Right cardiac atrium (tissue), 5 donors: Measurements from ENCODE around the gene HMOX1. TPM values are rescaled to one million over a fixed set of nuclear protein-coding genes. Genes with fewer than 3 reads are reported as not detected.
"Not testable (repeated sequence)": the region's sequence is repeated elsewhere in the genome, so short reads cannot be mapped to it uniquely, and the experiment has no call there.

Experiments used
- ATAC-seq, 2 donors: fragments of 200-7000 bp; cut with Tn5 transposase; one replicate each; pipeline versions ENCODE4 v1.8.0 to v1.9.1; 2020; ENCODE audit warnings: moderate library complexity in 2 of 2, mild to moderate bottlenecking in 1 of 2
- DNase-seq, 3 donors: peaks; one replicate each; pipeline ENCODE4 v3.0.0-alpha.2; 2020
- H3K27ac ChIP-seq: one replicate; pipeline ENCODE4 v1.5.1; 2013; ENCODE audit warnings: mild to moderate bottlenecking, low read length, control low read depth, moderate library complexity
- H3K27me3 ChIP-seq: one replicate; pipeline ENCODE4 v1.6.1; 2013; ENCODE audit not compliant: control insufficient read depth, insufficient read depth
- H3K4me1 ChIP-seq: one replicate; pipeline ENCODE4 v1.6.1; 2013; ENCODE audit warnings: low read length; ENCODE audit not compliant: control insufficient read depth, insufficient read depth
- H3K4me3 ChIP-seq: one replicate; pipeline ENCODE4 v1.5.1; 2013; ENCODE audit warnings: low read length, control low read depth
- H3K9me3 ChIP-seq: one replicate; pipeline ENCODE4 v1.6.1; 2013; ENCODE audit warnings: low read length; ENCODE audit not compliant: control insufficient read depth
- WGBS: extraction: QIAGEN DNeasy Blood & Tissue Kit; methylation state at CpG from one replicate; pipeline ENCODE4 v1.1.7; 2013; 5-methylcytosine and 5-hydroxymethylcytosine counted together
- intact Hi-C, 4 donors: fragments of 100-400 bp; cut with DNase I; formaldehyde crosslinking; loops; one replicate each; pipeline versions ENCODE4 v1.11.0 to v1.14.0; 2022 to 2023
- polyA plus RNA-seq: library from polyadenylated mRNA; stranded (reverse); fragments of 200-250 nt; gene quantifications from one replicate; pipeline ENCODE4 v1.2.3, GENCODE V29; 2013
- total RNA-seq, 4 donors: library from RNA; stranded (reverse); fragmentation: NEBNext Ultra II Directional; extraction: Animal tissue kit (Norgen Biotek cat#: 25700); gene quantifications; one replicate each; pipeline ENCODE4 v1.2.1, GENCODE V29; 2021
- donor health status: healthy with polysubstance abuse.
- donor health status: DM: no; HTN: yes; CAD: no.
- donor health status: DM: no; HTN: no; CAD: no.
- donor health status: DM: no; HTN: yes; CAD: no; lungs with severe emphysema.
- donor health status: DM: yes; HTN: yes; CAD: no.

HMOX1 gene
- total and polyA plus RNA-seq, 5 donors, result 6.1 to 10.8 (median 9.1) TPM

GRCh38 chr22:35396622-35397021 lies 15.7 kb downstream of the HMOX1 start:
- 55% methylated on average over 6 of the region's 6 CpGs for WGBS
- H3K27me3 ChIP-seq, H3K4me3 ChIP-seq, H3K27ac ChIP-seq, H3K4me1 ChIP-seq, H3K9me3 ChIP-seq, intact Hi-C loops, DNase-seq, ATAC-seq: not testable (repeated sequence)

- ATAC-seq, result no peak
- no peak overlapping the region for H3K27ac ChIP-seq
- H3K4me1 ChIP-seq, result no peaks in the 10 kb centered on the region
- H3K4me3 ChIP-seq, result no peak overlapping the region
- no peaks in the 10 kb centered on the region for H3K9me3 ChIP-seq
- H3K27me3 ChIP-seq, result no peaks in the 10 kb centered on the region
- no peak for DNase-seq
- WGBS, result 69% methylated on average over 13 of the region's 13 CpGs
- intact Hi-C loops, result no loop called here
Measured at GRCh38 chr22:35397095-35397904, 16.4 kb downstream of the HMOX1 start.

- Histone ChIP-seq H3K9me3 (no peaks in the 10 kb centered on the region), H3K4me1 (no peaks in the 10 kb centered on the region), H3K4me3 (no peak overlapping the region), H3K27ac (no peak overlapping the region), H3K27me3 (no peaks in the 10 kb centered on the region)
- ATAC-seq (no peak), DNase-seq (no peak)
- over 99% methylated on average over 4 of the region's 4 CpGs for WGBS
- intact Hi-C loops, result no loop called here
Measured at GRCh38 chr22:35398591-35398973, 17.7 kb downstream of the HMOX1 start.

- intact Hi-C loops, result no loop called here
- Histone ChIP-seq H3K4me1 (no peaks in the 10 kb centered on the region), H3K9me3 (no peaks in the 10 kb centered on the region), H3K27me3 (no peaks in the 10 kb centered on the region), H3K27ac (no peak overlapping the region), H3K4me3 (peak overlapping the region; percentile 33)
- ATAC-seq (no peak), DNase-seq (no peak)
- WGBS, result 81% methylated on average over 24 of the region's 24 CpGs
Measured at GRCh38 chr22:35399114-35399677, 18.3 kb downstream of the HMOX1 start.

GRCh38 chr22:35399678-35400500 lies 19.0 kb downstream of the HMOX1 start, which contains the start of gene MCM5:
Gene MCM5 (plus strand): TSS chr22:35400140. CDS start chr22:35400439, 299 bp downstream.
- intact Hi-C loops, result no loop called here
- ATAC-seq, result peak; percentile 99
- peak; percentile 98 to 99 (median 99) for DNase-seq
- Histone ChIP-seq H3K4me1 (no peaks in the 10 kb centered on the region), H3K4me3 (peak within 1 kb of the TSS; percentile 78), H3K27me3 (no peaks in the 10 kb centered on the region), H3K27ac (no peak within 1 kb of the TSS), H3K9me3 (no peaks in the 10 kb centered on the region)
- 2% methylated on average over 64 of the region's 64 CpGs for WGBS

GRCh38 chr22:35400501-35400790 lies 19.6 kb downstream of the HMOX1 start:
- intact Hi-C loops, result no loop called here
- WGBS, result 1% methylated on average over 20 of the region's 20 CpGs
- no peak for DNase-seq
- H3K27ac ChIP-seq, result no peak overlapping the region
- no peaks in the 10 kb centered on the region for H3K27me3 ChIP-seq
- no peaks in the 10 kb centered on the region for H3K4me1 ChIP-seq
- peak in 1 of 2 donors; percentile 2 for ATAC-seq
- H3K4me3 ChIP-seq, result peak overlapping the region; percentile 78
- no peaks in the 10 kb centered on the region for H3K9me3 ChIP-seq

- no peaks in the 10 kb centered on the region for H3K4me1 ChIP-seq
- no peak overlapping the region for H3K27ac ChIP-seq
- H3K27me3 ChIP-seq, result no peaks in the 10 kb centered on the region
- 88% methylated on average over 6 of the region's 6 CpGs for WGBS
- no peak for DNase-seq
- no peak for ATAC-seq
- no peak overlapping the region for H3K4me3 ChIP-seq
- intact Hi-C loops, result no loop called here
- no peaks in the 10 kb centered on the region for H3K9me3 ChIP-seq
Measured at GRCh38 chr22:35401863-35402262, 21.0 kb downstream of the HMOX1 start.

- no peaks in the 10 kb centered on the region for H3K4me1 ChIP-seq
- no peak overlapping the region for H3K4me3 ChIP-seq
- WGBS, result 80% methylated on average over 7 of the region's 7 CpGs
- H3K9me3 ChIP-seq, result no peaks in the 10 kb centered on the region
- H3K27ac ChIP-seq, result no peak overlapping the region
- H3K27me3 ChIP-seq, result no peaks in the 10 kb centered on the region
- ATAC-seq (no peak), DNase-seq (no peak)
- intact Hi-C loops, result no loop called here
Measured at GRCh38 chr22:35403356-35403755, 22.5 kb downstream of the HMOX1 start.

- H3K27ac ChIP-seq, result no peak overlapping the region
- ATAC-seq (no peak), DNase-seq (no peak)
- H3K4me1 ChIP-seq, result no peaks in the 10 kb centered on the region
- no peak overlapping the region for H3K4me3 ChIP-seq
- intact Hi-C loops, result no loop called here
- H3K9me3 ChIP-seq, result no peaks in the 10 kb centered on the region
- 88% methylated on average over 5 of the region's 5 CpGs for WGBS
- H3K27me3 ChIP-seq, result no peaks in the 10 kb centered on the region
Measured at GRCh38 chr22:35404176-35404575, 23.3 kb downstream of the HMOX1 start.

GRCh38 chr22:35406443-35406842 lies 25.5 kb downstream of the HMOX1 start:
- 93% methylated on average over 13 of the region's 13 CpGs for WGBS
- no peak for DNase-seq
- intact Hi-C loops, result no loop called here
- H3K27me3 ChIP-seq, result no peaks in the 10 kb centered on the region
- H3K4me3 ChIP-seq, result no peak overlapping the region
- H3K4me1 ChIP-seq, result no peaks in the 10 kb centered on the region
- no peak overlapping the region for H3K27ac ChIP-seq
- no peaks in the 10 kb centered on the region for H3K9me3 ChIP-seq
- no peak for ATAC-seq

GRCh38 chr22:35407362-35407761 lies 26.5 kb downstream of the HMOX1 start:
- Histone ChIP-seq H3K4me3 (no peak overlapping the region), H3K9me3 (no peaks in the 10 kb centered on the region), H3K27me3 (no peaks in the 10 kb centered on the region), H3K4me1 (no peaks in the 10 kb centered on the region), H3K27ac (no peak overlapping the region)
- DNase-seq (no peak), ATAC-seq (no peak)
- intact Hi-C loops, result no loop called here
- 76% methylated on average over 7 of the region's 7 CpGs for WGBS
